ENCODE data around the gene C5orf46.

DNA sequence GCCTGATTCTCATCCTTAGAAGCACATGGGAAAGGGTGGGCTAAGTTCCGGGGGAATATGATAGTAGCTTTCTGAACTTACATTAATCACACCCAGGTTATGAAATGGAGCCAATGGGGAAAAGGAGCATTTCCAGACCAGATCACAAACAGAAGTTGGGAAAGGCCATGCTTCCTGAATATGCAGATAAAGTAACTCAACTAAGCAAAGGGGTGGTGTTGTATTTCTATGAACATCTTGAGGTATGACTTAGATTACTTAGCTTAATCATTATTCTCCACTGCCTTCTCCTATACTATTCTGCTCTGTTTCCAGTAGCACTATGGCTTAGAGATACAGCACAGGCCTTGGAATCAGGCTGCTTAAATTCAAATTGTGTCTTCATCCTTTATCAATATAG, 10.5 kb downstream of the C5orf46 start:
- TF ChIP-seq, protein P1, sequence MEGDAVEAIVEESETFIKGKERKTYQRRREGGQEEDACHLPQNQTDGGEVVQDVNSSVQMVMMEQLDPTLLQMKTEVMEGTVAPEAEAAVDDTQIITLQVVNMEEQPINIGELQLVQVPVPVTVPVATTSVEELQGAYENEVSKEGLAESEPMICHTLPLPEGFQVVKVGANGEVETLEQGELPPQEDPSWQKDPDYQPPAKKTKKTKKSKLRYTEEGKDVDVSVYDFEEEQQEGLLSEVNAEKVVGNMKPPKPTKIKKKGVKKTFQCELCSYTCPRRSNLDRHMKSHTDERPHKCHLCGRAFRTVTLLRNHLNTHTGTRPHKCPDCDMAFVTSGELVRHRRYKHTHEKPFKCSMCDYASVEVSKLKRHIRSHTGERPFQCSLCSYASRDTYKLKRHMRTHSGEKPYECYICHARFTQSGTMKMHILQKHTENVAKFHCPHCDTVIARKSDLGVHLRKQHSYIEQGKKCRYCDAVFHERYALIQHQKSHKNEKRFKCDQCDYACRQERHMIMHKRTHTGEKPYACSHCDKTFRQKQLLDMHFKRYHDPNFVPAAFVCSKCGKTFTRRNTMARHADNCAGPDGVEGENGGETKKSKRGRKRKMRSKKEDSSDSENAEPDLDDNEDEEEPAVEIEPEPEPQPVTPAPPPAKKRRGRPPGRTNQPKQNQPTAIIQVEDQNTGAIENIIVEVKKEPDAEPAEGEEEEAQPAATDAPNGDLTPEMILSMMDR (IDR thresholded peaks at IDR 0.05; ENCODE audit: insufficient read depth, low read depth, low read length), result no peak
- no peak for TF ChIP-seq EZH2 (IDR thresholded peaks at IDR 0.05; ENCODE audit: insufficient read depth, low read length)
